ENCODE measurements around the gene ELF3.
A peak's percentile ranks its signal among the peaks of the same experiment; 100 is the strongest.
"Not testable (repeated sequence)": the region's sequence is repeated elsewhere in the genome, so short reads cannot be mapped to it uniquely, and the experiment has no call there.

ELF3 gene

DNA sequence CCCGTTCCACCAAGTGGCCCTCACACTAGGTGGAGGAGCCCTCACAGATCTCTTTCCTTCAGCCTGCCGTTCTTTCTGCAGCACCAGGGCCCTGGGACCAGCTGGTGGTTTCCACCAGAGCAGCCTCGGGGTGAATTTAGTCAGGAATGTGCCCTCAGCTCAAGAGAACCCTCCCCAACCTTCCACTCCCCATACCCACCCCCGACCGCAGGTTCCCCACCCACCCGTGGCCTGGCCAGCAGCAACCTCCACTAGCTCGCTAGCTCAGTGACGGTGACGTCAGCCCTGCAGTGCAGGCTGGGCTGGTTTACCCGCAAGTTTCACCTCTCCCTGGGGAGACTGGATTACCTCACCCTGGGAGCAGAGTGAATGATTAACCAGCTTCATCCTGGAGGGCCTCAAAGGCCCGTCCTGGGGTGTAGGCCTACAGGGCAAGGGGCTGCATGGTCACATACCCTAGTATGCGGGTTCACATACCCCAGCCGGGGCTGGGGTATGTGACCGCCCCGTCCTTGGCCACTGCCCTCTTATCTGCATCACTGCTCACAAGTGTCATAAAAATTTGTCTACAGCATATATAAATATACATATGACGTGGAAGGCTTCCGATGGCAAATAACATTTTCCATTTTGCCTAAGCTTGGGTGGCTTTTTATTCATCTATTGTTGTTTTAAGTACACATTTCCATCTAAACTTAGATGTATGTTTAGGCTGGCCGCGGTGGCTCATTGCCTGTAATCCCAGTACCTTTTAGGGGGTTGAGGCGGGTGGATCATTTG is 24.5 kb downstream of the ELF3 start:
- DNase-seq (ENCODE audit: low spot score): peak; percentile 90

DNA sequence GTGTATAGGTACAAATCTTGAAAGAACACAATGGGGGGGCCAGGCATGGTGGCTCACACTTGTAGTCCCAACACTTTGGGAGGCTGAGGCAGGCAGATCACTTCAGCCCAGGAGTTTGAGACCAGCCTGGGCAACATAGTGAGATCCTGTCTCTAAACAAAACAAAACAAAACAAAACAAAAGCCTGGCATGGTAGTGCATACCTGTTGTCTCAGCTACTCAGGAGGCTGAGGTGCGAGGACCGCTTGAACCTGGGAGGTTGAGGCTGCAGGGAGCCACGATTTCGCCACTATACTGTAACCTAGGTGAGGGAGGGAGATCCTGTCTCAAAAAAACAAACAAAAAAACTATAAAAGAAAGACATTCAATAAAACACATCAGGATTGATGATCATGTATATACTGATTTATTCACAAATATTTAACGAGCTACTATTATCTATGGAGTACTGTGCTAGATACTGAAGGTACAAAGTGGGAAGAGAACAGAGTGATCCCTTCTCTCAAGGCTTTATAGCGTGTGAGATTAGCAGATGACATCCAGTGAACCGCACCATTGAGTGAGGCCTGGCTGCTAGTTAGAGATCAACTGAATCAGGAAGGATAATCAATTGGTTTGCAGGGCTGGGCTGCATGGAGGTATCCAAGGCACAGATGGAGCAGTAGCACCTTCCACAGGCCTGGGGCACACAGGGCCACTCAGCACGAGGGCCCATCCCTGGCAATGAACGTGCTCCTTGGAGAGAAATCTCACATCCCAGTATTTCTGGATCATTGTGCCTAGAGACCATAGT is 26.4 kb downstream of the ELF3 start:
- no peak for DNase-seq (ENCODE audit: low spot score)

DNA sequence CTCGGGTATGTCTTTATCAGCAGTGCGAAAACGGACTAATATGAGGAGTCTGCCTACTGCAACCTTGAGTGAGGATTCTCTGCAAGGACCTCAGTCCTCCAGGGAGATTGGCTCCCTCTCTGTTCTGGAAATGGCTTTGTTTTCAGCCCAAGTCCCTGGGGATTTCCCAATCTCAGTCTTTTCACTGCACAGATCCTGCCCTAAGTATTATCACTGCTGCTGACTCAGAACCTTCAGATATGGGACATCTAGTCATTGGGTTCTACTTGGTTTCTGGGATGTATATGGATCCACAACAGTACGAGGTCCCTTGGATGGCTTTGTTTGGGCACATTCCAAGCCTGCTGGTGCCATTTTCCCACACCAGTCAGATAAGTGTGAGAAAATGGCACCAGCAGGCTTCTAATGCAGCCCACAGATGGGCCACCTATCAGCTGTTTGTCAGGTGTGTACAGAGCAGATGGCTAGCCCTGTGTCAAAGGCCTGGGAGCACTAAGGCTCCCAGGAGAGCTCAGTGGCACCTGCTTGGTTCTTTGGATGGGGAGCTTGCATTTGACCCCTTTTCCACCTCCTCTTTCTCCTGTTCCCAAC is 27.4 kb downstream of the ELF3 start:
- DNase-seq (ENCODE audit: low spot score): no peak

DNA sequence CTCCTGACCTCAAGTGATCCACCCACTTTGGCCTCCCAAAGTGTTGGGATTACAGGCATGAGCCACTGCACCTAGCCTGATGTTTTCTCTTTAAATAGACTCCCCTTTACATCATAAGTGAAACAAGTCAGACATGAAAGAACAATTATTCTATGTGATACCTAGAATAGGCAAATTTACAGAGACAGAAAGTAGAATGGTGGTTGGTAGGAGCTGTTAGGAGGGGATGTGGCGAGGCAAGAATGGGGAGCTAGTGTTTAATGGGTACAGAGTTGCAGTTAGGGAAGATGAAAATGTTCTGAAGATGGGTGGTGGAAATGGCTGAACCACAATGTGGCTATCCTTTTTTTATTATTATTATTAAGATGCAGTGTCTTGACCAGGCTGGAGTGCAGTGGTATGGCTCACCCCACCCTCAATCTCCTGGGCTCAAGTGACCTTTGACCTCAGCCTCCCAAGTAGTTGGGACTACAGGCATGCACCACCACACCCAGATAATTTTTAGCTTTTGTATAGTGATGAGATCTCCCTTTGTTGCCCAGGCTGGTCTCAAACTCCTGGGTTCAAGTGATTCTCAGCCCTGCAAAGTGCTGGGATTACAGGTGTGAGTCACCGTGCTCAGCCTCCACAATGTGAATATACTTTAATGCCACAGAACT is 28.4 kb downstream of the ELF3 start:
- no peak for DNase-seq (ENCODE audit: low spot score)

DNA sequence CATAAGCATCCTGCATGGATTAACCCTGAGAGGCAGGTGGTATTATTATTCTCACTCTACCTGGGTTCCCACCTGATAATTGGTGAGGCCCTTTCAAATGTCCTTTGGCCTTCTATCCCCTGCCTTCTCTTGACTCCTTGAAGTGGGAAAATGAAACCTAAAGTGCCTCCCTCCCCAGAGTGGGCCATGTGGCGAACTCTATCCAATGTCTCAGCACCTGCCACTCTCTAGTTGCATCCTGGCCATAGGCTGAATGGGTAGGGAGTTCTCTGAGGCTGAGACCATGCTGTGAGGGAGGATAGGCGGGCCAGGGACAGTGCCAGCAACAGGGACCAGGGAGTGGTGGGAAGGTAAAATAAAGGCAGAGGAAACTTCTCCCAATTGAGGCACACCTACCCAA is 35.3 kb downstream of the ELF3 start:
- DNase-seq (ENCODE audit: low spot score): no peak

DNA sequence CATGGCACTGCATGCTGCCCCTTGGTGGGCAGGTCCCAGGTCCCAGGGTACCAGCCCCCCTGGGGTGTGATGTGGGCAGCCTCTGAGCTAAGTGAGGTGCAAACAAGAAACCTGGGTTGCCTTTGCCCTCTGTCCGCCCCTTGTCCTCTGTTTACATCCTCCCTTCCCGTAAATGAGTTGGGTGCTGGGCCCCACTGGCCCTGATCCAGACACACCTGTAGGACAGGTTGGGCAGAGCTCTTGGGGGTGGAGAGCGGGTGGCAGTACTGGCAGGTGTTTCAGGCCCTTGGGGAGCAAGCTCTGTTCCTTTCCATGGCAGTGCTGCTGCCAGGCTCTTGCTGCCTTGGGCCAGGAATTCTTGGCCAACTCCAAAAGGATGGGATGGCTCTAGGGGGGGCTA is 35.8 kb downstream of the ELF3 start:
- no peak for DNase-seq (ENCODE audit: low spot score)

DNA sequence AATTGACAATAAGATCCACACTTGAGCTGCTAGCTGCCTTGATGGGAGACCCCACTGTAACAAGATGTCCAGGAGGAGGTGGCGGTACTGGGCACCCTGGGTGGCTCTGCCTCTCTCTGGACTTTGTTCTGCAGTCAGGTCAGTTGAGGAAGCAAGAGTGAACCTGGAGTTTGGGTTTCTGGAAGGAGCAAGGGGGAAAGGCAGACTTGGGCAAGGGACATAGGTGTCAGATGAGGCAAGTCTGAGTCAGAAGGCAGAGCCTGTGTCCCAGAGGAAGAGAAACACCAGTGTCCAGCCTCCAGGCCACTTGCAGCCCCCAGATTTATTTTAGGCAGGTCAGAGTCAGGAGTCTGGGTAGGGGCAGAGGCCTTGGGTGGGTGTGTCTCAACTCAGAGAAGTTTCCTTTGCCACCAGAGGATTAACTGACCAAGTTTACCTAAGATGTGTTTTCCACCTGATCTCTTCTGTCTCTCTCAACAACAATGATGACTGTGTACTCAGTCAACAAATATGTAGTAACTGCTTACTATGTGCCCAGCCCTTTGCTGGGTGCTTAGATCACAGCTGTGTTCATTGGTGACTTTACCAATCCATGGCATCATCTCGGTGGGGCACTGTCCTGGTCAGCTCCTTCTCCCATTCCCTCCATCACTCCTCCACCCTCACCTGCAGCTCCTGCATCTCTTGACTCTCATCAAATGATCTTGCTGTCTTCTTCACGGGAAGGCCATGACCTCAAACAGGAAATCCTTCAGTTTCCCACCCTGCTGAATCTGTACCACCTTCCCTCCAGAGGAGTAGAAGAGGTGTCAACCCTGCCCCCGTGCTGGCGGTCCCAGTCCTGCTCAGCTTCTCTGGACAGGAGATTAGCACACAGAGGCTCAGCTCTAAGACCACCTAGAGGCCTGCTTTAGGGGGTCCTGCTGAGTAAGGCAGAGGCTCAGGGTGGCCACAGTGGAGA is 36.6 kb downstream of the ELF3 start:
- DNase-seq (ENCODE audit: low spot score): no peak

DNA sequence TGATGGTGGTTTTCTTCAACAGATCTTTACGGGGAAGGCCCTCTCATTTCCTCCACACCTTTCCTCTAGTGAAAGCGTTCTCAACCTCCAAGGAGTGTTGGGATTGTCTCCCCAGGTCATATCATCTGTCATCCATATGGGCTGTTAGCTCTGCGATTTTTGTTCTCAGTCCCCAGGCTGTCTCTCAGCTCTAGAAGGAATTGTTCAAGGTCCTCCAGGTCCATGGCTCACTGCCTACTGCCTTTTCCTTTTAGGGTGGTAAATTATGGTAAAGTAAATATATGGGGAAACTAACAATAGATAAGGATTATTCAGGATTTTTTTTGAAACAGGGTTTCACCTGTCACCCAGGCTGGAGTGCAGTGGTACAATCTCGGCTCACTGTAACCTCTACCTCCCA is 37.6 kb downstream of the ELF3 start:
- DNase-seq (ENCODE audit: low spot score): no peak

DNA sequence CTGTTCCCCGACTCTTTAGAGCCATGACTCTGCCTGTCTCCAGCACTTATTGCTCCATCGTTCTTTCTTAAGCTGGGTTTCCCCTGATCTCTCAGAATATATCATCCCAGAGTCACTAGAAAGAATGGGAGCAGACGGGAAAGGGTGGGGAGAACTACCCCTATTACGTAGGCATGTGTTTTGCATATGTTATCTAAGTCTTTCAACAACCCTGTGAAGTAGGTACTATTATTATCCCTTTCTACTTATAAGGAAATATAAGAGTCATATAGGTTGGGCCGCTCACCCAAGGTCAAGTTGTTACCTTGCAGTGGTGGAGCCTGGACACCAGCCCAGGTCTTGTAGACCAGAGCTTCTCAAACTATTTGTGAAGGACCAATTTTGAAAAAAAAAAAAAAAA is 38.7 kb downstream of the ELF3 start:
- no peak for DNase-seq (ENCODE audit: low spot score)

DNA sequence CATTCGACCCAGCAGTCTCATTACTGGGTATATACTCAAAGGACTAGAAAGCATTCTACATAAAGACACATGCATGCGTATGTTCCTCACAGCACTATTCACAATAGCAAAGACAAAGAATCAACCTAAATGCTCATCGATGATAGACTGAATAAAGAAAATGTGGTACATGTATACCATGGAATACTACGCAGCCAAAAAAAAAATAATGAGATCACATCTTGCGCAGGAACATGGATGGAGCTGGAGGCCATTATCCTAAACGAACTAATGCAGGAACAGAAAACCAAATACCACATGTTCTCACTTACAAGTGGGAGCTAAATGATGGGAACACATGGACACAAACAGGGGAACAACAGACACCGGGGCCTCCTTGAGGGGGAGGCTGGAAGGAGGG is 43.7 kb downstream of the ELF3 start:
- DNase-seq (ENCODE audit: low spot score): no peak

DNA sequence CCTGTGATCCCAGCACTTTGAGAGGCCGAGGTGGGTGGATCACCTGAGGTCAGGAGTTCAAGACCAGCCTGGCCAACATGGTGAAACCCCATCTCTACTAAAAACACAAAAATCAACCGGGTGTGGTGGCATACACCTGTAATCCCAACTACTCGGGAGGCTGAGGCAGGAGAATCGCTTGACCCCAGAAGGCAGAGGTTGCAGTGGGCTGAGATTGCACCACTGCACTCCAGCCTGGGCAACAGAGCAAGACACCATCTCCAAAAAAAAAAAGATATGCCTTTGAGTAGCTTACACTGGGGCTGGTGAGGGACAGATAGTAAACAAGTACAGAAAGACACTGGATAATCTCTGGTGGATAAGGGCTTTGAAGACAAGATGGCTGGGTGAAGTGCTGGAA is 44.3 kb downstream of the ELF3 start:
- not testable (repeated sequence) for DNase-seq (ENCODE audit: low spot score)

DNA sequence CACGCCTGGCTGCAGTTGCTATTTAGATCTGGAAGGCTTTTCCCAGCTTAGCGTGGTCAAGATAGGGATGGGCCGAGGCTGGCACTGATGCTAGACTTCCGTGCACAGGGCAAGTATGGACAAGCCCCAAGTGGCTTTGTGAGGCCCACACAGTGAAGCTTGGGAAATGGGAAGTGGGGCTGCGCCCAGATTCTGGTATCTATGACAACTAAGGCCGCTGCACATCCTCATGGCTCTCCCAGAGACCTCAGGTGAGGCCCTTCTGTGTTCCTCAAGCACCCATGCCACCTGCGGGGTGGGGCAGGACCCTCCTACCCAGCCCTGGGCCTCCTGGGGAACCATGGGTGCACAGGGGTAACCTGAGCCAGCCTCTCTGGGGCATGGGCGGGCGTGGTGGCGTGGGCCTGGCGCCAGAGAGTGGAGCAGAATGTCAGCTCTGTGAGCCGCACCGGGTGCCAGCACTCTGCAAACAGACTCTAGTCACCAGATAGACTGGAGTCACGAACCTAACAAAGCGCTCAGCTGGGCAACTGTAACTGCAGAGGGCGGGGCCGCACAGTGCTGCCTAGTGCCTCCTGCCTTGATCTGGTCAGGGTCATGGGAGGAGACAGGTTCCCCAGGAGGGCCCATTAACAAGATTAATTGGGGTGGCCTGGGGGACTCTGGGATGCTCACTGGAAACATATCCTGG is 46.4 kb downstream of the ELF3 start:
- no peak for DNase-seq (ENCODE audit: low spot score)

DNA sequence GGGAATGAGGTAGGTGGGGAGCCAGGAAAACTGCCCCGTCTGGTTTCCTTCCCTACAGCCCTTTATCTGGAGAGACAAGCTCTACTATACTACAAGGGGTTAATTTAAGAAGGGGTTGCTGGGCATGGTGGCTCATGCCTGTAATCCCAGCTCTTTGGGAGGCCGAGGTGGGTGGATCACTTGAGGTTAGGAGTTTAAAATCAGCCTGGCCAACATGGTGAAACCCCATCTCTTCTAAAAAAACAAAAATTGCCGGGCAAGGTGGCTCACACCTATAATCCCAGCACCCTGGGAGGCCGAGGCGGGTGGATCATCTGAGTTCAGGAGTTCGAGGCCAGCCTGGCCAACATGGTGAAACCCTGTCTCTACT is 46.9 kb downstream of the ELF3 start:
- not testable (repeated sequence) for DNase-seq (ENCODE audit: low spot score)

DNA sequence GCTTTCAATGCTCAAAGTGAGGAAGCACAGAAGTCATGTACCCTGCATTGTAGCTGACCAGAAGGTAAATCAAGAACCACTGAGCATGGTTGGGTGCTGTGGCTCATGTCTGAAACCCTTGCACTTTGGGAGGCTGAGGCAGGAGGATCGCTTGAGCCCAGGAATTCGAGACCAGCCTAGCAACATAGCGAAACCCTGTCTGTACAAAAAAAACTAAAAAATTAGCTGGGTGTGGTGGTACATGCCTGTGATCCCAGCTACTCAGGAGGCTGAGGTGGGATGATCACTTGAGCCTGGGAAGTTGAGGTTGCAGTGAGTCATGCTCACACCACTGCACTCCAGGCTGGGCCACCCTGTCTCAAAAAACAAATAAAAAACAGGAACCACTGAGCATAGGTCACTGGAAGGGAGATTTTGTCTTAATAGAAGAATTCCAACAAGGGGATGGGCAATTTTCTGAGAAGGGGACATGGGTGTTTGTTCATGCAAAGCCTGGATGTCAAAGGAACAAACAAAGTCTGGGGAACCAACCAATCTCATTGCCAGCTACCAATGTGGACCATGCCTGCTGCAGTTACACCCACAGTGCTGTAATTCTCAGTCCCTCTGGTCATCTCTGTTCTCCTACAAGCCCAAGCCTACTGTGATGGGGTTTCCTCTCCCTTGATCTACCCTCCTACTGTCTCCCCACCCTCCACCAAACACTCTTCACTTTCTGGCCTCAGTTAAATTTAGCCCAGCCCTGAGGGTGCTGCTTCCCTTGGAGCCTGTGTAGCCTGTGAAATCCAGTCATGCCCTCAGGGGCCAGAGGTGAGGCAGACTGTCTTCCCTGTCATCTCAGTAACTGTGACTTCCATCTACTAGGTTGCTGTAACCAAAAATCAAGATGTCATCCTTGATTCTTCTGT is 47.9 kb downstream of the ELF3 start:
- no peak for DNase-seq (ENCODE audit: low spot score)

DNA sequence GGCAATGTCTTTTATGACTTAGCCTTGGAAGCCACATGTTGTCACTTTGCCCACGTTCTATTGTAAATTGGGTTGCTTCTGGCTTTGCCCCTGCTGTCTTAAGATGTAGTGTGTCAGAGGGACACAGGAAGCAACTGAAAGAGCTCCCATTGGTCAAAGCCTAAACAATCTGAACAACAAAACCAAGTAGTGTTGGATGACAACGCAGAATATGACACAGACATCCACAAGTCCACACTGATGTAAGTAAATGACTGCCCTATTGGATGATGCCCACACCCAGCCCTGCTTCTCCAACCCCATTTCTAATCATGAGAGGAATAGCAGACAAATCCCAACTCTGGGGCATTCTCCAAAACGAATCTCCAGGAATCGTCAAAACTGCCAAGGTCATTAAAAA is 50.7 kb downstream of the ELF3 start:
- no peak for DNase-seq (ENCODE audit: low spot score)

DNA sequence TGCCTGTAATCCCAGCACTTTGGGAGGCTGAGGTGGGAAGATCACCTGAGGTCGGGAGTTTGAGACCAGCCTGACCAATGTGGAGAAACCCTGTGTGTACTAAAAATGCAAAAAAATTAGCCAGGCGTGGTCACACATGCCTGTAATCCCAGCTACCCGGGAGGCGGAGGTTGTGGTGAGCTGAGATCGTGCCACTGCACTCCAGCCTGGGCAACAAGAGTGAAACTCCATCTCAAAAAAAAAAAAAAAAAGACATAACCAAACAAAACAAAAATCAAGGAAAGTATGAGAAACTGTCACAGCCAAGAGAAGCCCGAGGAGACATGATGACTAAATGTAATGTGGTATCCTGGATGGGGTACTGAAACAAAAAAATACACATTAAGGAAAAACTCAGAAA is 51.4 kb downstream of the ELF3 start:
- not testable (repeated sequence) for DNase-seq (ENCODE audit: low spot score)

DNA sequence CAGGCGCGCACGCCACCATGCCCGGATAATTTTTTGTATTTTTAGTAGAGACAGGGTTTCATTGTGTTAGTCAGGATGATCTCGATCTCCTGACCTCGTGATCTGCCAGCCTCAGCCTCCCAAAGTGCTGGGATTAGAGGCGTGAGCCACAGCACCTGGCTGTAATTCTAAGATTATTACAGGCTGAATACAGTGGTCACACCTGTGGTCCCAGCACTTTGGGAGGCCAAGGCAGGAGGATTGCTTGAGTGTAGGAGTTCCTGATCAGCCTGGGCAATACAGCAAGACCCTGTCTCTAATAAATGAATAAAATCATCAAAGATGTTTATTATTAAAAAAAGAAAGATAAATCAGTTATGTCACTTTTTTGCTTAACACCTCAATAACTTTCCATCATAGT is 52.2 kb downstream of the ELF3 start:
- not testable (repeated sequence) for DNase-seq (ENCODE audit: low spot score)

DNA sequence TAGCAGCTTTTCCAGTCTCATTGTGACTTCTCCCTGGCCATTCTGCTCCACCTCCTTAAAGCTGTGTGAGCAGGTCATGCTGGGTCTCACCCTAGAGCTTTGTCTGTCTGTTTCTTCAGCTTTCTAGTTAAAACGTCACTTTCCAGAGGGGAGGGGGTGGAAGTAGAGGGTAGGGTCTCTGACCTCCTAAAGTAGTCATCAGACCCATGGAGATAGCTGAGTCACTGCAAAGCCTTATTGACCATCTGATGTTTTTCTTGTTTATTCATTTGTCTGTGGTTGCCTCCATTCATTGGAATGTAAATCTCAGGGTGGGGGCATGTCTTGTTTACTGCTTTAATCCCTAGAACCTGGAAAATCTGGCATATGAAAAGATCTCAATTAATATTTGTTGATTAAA is 52.7 kb downstream of the ELF3 start:
- DNase-seq (ENCODE audit: low spot score): no peak

DNA sequence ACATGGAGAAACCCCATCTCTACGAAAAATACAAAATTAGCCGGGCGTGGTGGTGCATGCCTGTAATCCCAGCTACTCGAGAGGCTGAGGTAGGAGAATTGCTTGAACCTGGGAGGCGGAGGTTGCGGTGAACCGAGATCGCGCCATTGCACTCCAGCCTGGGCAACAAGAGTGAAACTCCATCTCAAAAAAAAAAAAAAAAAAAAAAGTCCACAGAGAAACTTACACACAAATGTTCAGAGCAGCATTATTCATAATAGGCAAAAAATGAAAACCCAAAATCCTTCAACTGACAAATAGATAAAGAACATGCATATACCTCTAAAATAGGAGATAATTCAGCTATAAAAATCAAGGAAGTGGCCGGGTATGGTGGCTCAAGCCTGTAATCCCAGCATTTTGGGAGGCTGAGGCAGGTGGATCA is 54.5 kb downstream of the ELF3 start:
- DNase-seq (ENCODE audit: low spot score): not testable (repeated sequence)
